Myocyte (in vitro differentiated cells): ENCODE results near the gene KRTAP10-3. TPM values are rescaled to one million over a fixed set of nuclear protein-coding genes. Genes with fewer than 3 reads are reported as not detected.
"Not testable (repeated sequence)": the region's sequence is repeated elsewhere in the genome, so short reads cannot be mapped to it uniquely, and the experiment has no call there.

Source experiments
- DNase-seq: peaks from one replicate; pipeline ENCODE4 v3.0.0-alpha.2; 2012; ENCODE audit warnings: low read depth
- polyA plus RNA-seq: library from polyadenylated mRNA; unstranded; fragments of >200 nt; gene quantifications from one replicate; pipeline ENCODE4 v1.2.1, GENCODE V29; 2012; ENCODE audit warnings: missing spikeins
- total RNA-seq: library from RNA; depleted of rRNA; stranded (reverse); fragments of >200 nt; gene quantifications from 2 replicates; pipeline ENCODE4 v1.2.3, GENCODE V29; 2014

Gene KRTAP10-3, protein sequence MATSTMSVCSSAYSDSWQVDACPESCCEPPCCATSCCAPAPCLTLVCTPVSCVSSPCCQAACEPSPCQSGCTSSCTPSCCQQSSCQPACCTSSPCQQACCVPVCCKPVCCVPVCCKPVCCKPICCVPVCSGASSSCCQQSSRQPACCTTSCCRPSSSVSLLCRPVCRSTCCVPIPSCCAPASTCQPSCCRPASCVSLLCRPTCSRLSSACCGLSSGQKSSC
- total RNA-seq, result not detected in 2 replicates
- not detected for polyA plus RNA-seq

DNA sequence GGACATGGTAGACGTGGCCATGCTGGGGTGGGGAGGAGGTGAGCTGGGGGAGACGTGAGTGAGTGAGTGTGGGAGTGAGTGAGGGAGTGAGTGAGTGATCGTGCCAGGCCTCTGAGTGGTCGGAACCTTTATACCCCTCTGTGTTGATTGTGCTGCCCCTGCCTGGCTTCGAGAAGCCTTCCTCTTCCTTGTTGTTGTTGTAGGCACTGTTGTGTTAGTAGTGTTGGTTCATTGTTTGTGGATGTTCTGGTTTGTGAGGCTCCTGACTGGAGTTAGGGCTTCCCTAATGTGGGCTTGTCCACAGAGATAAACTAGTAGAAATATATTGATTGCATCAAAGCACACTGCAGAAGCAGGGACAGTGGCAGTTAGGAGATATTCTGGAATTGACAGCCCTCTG, at the start of gene KRTAP10-3:
Gene KRTAP10-3, minus strand, starts transcription at position 101 of the 400 bp plus-strand sequence. Its CDS starts 80 bp downstream, at position 21.
- no peak for DNase-seq

DNA sequence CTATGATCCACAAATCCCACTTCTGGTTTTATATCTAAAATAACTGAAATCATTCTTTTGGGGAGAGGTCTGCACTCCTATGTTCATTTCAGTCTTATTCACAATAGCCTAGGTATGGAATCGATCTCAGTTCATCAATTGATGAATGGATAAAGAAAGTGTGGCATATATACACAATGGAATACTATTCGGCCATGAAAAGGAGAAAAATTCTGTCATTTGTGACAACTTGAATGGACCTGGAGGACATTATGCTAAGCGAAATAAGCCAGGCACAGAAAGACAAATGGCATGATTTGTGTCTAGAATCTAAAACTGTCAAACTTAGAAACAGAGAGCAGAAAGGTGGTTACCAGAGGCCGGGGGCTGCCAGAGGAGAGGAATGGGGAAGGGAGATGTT, 47.9 kb upstream of the KRTAP10-3 start:
- DNase-seq, result no peak

DNA sequence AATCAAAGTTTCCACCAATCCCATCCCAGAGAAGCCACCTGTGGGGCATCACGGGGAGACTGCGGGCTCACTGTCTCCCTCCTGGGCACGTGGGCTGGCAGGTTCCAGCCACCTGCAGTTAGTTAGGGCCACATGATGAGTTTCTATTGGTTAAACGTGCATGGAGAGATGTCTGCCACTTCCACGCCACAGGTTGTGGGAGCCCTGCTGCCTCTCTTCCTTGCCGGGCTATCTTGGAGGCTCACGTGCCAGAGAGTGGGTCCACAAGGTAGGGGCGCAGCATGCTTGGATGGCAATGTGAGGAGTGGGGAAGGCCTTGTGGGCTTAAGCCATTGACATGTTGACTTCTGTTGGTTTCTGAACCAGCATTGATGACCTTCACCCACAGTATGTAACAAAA, 45.3 kb upstream of the KRTAP10-3 start:
- DNase-seq, result no peak

DNA sequence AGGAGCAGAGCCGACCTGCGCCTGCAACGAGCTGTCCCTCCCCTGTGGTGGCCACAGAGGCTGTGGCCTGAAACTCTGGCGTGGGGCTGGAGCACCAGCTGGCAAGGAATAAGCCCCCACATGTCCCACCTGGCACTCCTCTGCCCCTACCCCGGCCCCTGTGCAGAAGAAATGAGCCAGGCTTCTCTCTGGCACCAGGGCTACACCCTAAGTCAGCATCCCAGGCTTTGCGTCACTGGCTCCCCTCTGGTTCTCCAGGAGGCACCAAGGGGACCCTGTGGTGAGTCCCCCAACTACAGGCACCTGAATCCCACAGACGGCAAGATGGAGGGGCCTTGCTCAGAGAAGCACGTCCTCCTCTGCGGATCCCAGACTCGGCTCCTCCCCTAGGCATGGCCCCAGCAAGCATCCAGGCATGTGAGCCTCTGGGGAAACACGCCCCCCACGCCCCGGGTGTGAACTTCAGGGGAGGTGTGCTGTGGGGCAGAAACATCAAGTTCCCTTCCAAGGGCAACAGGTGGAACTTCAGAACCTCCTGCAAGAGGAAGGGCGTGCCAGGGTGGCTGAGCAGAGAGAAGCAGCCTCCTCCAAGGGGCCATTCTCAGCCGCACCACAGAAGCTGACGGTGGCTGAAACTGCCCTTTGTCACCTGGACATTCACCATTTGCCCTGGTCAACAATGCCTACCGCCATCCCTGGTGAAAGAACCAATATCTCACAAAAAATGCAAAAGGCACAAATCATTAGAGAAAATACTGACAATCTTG, 44.7 kb upstream of the KRTAP10-3 start:
- DNase-seq, result no peak

DNA sequence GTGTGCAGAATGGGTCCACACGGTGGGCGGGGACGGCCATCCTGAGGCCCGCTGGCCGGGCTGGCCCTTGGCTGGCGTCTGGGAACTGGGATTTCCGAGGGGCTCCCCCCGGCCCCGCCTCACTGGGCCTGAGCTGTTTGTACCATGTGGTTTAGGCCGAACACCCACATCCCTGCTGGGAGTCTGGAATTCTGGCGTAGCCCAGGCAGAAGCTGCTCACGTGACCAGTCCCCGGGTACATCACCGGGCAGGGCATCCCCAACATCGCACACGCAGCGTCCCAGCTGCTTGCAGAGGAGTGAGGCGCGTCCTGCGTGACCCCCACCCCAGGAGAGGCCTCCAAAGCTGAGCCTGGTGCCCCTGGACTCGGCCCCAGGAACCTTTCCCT, 43.9 kb upstream of the KRTAP10-3 start:
- no peak for DNase-seq

DNA sequence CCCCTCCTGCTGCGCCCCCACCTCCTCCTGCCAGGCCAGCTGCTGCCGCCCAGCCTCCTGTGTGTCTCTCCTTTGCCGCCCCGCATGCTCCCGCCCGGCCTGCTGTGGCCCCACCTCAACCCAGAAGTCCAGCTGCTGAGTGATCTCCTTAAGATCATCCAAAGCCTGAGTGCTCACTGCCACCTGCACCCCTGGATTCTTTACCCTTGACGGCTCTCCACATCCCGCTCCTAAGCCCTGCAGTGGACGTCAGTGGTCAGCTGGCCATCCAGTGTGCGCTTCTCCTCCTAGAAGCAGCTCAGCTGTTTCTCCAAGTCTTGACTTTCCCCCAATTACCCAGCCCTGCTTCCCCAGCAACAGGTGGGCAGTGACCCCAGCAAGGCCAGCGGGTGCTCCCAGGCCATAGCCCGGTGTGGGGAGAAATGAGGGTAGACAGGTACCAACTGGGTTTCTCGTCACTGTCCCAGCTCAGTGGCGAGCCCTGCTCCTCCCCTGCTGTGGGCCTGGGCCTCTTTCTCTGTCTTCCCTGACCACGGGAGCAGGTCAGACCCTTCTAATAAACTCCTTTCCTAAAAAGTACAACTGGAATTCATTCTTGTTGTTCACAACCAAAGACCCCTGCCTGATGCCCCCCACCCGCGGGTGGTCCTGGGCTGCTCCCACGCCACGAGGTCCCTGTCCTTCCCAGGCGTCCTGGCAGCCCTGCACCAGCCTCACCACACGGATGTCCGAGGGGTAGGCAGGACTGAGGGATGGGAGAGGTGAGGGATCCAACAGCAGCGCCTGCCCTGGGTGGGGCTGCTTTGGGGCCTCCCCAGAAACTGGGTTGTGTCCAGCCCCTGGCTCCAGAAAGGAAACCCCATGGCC, 43.2 kb upstream of the KRTAP10-3 start:
- peak; percentile 18 for DNase-seq

DNA sequence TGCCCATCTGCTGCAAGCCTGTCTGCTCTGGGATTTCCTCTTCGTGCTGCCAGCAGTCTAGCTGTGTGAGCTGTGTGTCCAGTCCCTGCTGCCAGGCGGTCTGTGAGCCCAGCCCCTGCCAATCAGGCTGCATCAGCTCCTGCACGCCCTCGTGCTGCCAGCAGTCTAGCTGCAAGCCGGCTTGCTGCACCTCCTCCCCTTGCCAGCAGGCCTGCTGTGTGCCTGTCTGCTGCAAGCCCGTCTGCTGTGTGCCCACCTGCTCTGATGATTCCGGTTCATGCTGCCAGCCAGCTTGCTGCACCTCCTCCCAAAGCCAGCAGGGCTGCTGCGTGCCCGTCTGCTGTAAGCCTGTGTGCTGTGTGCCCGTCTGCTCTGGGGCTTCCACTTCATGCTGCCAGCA, 42.5 kb upstream of the KRTAP10-3 start:
- not testable (repeated sequence) for DNase-seq

DNA sequence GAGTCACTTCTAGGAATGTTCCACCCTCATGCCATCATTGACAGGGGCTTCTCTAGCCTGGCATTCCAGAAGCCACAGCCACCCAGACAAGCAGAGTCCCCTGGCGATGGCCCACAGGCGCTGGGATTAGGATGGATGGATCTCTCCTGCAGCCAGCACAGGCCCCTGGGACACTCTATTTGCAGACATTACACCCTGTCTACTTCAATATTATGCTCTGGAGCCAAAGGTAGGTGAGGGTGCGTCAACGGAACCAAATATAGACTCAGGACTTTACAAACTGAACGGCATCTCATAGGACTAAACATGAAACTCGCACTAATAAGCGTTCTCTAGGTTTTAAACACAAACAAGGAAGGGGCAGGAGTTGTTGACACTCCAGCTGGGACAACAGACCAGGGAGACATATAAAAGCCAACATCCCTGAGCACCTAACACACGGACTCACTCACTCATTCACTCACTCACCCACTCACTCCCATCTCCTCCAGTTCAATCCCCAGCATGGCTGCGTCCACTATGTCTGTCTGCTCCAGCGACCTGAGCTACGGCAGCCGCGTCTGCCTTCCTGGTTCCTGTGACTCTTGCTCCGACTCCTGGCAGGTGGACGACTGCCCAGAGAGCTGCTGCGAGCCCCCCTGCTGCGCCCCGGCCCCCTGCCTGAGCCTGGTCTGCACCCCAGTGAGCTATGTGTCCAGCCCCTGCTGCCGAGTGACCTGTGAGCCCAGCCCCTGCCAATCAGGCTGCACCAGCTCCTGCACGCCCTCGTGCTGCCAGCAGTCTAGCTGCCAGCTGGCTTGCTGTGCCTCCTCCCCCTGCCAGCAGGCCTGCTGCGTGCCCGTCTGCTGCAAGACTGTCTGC, 41.8 kb upstream of the KRTAP10-3 start, which contains the start of gene KRTAP10-7:
Gene KRTAP10-7, plus strand, starts transcription at position 480 of the 861 bp plus-strand sequence. Its CDS starts 25 bp downstream, at position 505.
- not testable (repeated sequence) for DNase-seq

DNA sequence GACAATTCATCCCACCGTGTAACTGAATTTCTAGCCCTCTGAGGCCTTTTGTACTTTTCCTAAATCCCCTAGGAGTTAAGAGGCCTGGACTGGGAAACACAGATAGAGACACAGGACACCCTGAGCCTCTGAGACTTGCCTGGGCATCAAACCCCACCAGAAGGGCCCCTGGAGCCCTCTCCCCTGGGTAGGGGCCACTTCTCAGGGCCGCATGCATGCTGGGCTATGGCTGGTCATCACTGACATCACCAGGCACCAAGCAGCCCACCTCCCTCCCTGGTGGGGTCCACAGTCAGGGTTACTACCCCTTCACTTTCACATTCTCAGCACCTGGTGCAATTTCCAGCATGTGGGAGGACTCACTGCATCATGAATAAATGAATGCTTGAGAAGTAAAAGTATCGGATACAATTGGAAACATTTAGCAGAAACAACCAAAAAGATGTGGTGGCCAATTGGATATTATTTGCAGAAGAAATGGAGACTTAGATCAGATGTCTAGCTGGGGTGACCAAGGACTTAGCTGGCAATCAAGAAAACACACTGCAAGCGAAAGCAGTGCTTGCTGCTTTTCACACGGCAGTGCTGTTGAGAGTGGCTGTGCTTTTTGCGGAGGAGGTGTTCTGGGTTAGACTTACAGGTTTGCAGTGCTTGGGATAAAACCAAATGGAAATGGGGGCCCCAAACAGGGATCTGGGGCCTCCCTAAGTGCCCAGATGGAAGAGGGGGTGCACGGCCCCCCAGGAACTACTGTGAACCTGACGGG, 40.9 kb upstream of the KRTAP10-3 start:
- no peak for DNase-seq

DNA sequence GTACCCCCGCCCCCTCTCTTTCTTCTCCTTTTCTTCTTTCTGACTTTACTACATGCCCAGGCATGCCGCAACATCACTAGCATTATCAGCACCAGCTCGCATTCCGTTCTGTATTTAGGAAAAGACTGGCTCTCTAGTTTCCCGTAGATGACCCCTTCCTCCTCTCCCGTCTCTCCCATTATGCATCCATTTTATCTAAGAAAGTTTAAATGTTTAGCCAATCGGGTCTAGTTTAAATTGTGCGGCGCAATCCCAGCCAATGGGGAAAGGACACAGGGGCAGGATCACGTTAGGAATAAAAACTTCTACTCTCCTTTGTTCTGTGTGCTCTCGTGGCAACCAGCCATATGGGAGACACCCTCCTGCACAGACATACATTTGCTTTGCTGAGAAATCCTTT, 39.5 kb upstream of the KRTAP10-3 start:
- DNase-seq, result no peak

DNA sequence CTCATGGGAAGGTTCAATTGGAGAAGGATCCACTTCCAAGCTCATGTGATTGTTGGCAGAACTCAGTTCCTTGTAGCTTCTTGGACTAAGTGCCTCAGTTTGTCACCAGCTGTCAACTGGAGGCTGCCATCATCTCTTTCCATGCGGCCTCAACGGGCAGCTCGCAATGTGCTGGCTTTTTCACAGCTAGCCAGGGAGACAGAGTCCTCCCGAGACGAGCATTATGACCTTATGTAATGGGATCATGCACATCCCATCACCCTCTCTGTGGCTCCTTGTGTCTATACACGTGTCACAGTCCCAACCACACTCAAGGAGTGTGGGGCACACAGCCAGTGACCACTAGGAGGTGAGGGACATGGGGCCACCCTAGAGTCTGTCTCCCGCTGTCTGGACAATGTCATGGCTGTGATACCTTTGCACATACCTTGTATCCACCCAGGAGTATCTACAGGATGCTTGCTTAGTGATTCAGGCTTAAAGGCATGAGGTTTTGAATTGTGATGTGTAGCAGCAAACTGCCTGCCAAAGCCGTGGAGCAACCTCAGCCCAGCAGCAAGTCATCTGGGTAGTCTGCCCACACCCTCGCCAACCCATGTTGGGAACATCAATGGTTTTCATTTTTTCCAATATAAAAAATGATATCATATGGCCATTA, 37.6 kb upstream of the KRTAP10-3 start:
- DNase-seq, result no peak

DNA sequence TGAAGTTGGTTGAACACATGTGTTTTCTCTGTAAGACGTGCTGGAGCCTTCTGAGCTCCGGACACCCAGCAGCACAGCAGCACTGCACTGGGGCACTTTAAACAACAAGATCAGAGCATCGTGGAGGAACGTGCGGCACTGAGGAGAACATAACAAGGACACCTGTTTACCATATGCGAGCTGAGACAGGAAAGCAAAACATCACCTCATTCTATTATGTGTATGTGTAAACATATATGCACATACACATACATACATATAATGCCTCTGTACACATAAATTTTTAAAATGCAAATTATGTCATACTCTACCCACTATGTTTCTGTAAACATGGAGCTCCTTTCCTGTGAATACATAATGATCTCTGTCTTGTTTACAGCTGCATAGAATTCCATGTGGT, 36.9 kb upstream of the KRTAP10-3 start:
- DNase-seq, result no peak

DNA sequence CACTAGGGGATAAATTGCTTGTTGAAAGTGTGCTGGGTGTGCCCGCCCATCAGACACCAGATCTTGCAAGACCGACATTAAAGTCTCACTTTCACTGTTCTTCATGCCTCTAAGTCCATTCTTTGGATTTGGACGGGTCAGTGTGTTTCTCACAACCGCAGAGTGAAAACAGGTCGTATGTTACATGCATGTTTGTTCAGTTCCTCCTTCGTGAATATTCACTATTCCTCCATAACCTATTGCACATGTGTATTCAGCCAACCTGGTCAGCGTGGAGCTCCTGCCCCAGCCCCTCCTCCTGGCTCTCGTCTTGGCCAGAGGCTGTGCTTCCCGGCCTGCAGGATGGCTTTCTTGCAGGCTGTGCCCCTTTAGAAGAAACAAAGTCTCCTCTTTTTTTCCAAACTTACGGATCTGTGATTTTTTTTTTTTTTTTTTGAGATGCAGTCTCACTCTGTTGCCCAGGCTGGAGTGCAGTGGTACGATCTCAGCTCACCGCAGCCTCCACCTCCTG, 35.9 kb upstream of the KRTAP10-3 start:
- DNase-seq, result no peak

DNA sequence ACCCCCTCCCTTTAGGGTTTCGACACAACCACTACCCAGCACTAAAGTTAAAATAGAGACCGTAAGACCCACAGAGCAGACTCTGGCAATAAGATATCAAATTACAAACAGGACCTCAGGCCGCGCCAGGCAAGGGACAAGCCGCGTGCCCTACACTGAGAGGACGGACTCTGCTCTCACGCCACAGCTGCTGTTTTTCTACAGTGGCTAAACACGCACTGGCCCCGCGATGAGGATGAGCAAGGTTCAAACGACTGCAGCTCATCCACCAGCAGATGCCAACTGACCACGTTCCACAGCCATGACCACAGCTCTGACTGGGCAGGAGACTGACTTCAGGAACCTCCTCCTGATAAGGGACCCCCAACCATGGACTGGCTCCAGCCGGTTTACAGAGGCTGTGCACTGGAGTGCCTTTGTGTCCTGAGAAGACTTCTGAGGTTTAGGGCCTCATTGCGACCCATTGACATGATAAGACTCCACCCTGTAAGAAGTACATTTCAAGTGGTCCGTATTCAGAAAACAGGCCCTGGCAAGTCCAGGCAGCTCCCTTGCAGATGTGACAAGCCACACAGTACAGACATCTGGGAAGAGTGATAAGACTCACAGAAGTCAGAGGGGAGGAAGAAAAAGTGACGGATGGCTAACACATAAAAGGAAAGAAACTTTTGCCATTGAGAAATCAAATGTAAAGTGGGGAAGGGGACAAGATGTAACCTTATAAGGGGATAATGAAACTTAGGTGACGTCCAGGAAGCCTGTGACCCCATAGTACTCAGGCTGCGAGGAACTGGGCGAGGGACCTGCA, 35.2 kb upstream of the KRTAP10-3 start:
- peak; percentile 89 for DNase-seq

DNA sequence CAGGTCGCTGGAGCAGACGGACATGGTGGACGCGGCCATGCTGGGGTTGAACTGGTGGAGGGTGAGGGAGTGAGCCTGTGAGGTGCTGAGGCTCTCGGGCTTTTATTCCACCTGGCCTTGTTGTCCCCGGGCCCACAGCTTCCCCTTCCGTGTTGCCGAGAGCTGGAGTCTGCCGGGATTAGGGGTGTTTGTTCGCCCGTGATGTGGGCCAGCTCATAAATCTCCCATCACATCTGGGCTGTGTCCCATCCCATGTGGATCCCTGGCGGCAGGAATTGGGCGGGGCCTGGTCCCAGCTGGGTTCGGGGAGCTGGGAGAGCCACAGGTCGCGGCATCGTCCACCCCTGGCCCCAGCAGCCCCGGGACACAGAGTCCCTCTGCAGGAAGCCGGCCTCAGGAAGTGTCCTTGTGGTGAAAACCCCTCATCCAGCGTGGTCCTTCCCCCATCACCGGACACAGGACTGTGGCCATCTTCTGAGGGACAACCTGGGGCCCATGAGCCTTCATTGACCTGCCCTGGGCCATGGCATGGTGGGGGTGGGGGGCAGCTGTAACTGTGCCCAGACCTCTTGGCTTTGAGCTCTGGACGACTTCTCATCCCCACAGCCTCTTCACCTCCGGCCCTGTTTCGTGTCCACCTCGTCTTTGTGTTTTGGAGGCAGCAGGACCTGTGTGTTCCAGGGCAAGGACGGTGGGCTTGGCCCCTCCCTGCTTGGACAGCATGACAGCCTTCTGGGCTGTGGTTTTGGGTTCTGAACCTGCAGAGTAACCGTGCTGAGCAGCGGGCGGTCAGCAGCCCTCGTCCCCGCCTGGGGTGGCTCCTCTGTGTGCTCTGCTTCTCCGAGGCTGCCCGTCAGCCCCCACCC, 34.1 kb upstream of the KRTAP10-3 start, which contains the start of gene KRTAP10-6:
Gene KRTAP10-6, minus strand, starts transcription at position 60 of the 866 bp plus-strand sequence. Its CDS starts 21 bp downstream, at position 39.
- no peak for DNase-seq

DNA sequence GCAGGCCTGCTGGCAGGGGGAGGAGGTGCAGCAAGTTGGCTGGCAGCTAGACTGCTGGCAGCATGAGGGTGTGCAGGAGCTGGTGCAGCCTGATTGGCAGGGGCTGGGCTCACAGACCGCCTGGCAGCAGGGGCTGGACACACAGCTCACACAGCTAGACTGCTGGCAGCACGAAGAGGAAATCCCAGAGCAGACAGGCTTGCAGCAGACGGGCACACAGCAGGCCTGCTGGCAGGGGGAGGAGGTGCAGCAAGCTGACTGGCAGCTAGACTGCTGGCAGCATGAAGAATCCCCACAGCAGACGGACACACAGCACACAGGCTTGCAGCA, 33.2 kb upstream of the KRTAP10-3 start:
- not testable (repeated sequence) for DNase-seq
